HG03064 (cell line): Measurements from ENCODE around the gene AK5.
"Not testable (repeated sequence)": the region's sequence is repeated elsewhere in the genome, so short reads cannot be mapped to it uniquely, and the experiment has no call there.

ENCODE experiments used
- ATAC-seq: cut with Tn5 transposase; IDR thresholded peaks from one replicate; pipeline ENCODE4 v1.9.1; 2021; ENCODE audit warnings: low read depth; ENCODE audit not compliant: unreplicated experiment

AK5 gene

GRCh38 chr1:77394166-77394565, 112.3 kb downstream of the AK5 start:
- ATAC-seq, result no peak

- ATAC-seq, result no peak
Observed at GRCh38 chr1:77395051-77395450, 113.2 kb downstream of the AK5 start.

- ATAC-seq, result no peak
Observed at GRCh38 chr1:77398152-77398551, 116.3 kb downstream of the AK5 start.

- no peak for ATAC-seq
Observed at GRCh38 chr1:77399250-77400086, 117.6 kb downstream of the AK5 start.

- ATAC-seq, result no peak
Observed at GRCh38 chr1:77400781-77401180, 119.0 kb downstream of the AK5 start.

- no peak for ATAC-seq
Observed at GRCh38 chr1:77401384-77401783, 119.6 kb downstream of the AK5 start.

- ATAC-seq, result no peak
Observed at GRCh38 chr1:77405186-77405585, 123.4 kb downstream of the AK5 start.

- no peak for ATAC-seq
Observed at GRCh38 chr1:77406661-77407060, 124.8 kb downstream of the AK5 start.

- ATAC-seq, result no peak
Observed at GRCh38 chr1:77407738-77408375, 126.0 kb downstream of the AK5 start.

- not testable (repeated sequence) for ATAC-seq
Observed at GRCh38 chr1:77408933-77409332, 127.1 kb downstream of the AK5 start.

- ATAC-seq, result no peak
Observed at GRCh38 chr1:77412069-77412819, 130.4 kb downstream of the AK5 start.

- peak; percentile 37 for ATAC-seq
Observed at GRCh38 chr1:77412820-77413530, 131.2 kb downstream of the AK5 start.

GRCh38 chr1:77413541-77414335, 131.9 kb downstream of the AK5 start:
- peak; percentile 87 for ATAC-seq

GRCh38 chr1:77415579-77415978, 133.8 kb downstream of the AK5 start:
- ATAC-seq, result no peak

- no peak for ATAC-seq
Observed at GRCh38 chr1:77416692-77417450, 135.1 kb downstream of the AK5 start.

GRCh38 chr1:77418055-77418454, 136.2 kb downstream of the AK5 start:
- not testable (repeated sequence) for ATAC-seq

- peak; percentile 82 for ATAC-seq
Observed at GRCh38 chr1:77421504-77422233, 139.8 kb downstream of the AK5 start.

- ATAC-seq, result no peak
Observed at GRCh38 chr1:77424236-77424635, 142.4 kb downstream of the AK5 start.

GRCh38 chr1:77428068-77428467, 146.2 kb downstream of the AK5 start:
- no peak for ATAC-seq
